Endothelial cell of umbilical vein (primary cell): ENCODE measurements around the gene CRTAP.

Experiments used
- EZH2 ChIP-seq: IDR thresholded peaks from 2 replicates; pipeline ENCODE4 v1.6.1; 2012; ENCODE audit warnings: borderline replicate concordance, low read depth, mild to moderate bottlenecking, moderate library complexity, low read length, inconsistent platforms; ENCODE audit not compliant: severe bottlenecking
- MYC ChIP-seq: IDR thresholded peaks from one replicate; pipeline ENCODE4 v1.6.1; 2011; ENCODE audit warnings: mild to moderate bottlenecking, low read depth, low read length
- POLR2A ChIP-seq: IDR thresholded peaks from 2 replicates; pipeline ENCODE4 v1.6.1; 2012; ENCODE audit warnings: low read depth, mild to moderate bottlenecking, control low read depth, low read length
- POLR2AphosphoS5 ChIP-seq: IDR thresholded peaks from 2 replicates; pipeline ENCODE4 v1.6.1; 2012; ENCODE audit warnings: low read depth, mild to moderate bottlenecking, control low read depth, low read length, moderate library complexity; ENCODE audit not compliant: insufficient read depth
- TF ChIP-seq, protein P1 (sequence below), 2 donors: IDR thresholded peaks; 1 replicate in 1 of 2; 2 replicates in 1 of 2; pipeline ENCODE4 v1.5.1; 2011; ENCODE audit warnings: low read length in 2 of 2, mild to moderate bottlenecking in 2 of 2, moderate library complexity in 2 of 2, control low read depth in 1 of 2, inconsistent platforms in 1 of 2, low read depth in 1 of 2; ENCODE audit not compliant: insufficient read depth in 1 of 2; ENCODE audit errors: extremely low read depth in 1 of 2

DNA sequence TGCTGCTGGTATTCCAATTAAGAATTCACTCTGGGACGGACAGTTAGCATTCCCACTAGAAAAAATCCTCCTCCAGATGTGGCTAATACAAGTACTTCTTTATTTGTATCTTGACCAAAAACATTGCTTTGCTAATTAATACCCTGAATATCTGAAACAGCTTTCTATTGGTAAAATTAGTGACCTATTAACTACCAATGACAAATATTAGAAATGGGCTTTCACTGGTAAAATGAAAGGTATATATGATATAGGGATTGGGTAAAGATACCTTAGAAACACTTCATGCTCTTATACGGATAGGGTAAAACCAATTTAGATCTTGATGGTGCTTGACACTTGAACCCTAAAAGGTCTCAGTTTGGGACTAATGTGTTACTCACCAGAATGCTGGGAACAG, 52.3 kb downstream of the CRTAP start:
- TF ChIP-seq POLR2A: no peak
- TF ChIP-seq EZH2: no peak
- TF ChIP-seq, protein P1, sequence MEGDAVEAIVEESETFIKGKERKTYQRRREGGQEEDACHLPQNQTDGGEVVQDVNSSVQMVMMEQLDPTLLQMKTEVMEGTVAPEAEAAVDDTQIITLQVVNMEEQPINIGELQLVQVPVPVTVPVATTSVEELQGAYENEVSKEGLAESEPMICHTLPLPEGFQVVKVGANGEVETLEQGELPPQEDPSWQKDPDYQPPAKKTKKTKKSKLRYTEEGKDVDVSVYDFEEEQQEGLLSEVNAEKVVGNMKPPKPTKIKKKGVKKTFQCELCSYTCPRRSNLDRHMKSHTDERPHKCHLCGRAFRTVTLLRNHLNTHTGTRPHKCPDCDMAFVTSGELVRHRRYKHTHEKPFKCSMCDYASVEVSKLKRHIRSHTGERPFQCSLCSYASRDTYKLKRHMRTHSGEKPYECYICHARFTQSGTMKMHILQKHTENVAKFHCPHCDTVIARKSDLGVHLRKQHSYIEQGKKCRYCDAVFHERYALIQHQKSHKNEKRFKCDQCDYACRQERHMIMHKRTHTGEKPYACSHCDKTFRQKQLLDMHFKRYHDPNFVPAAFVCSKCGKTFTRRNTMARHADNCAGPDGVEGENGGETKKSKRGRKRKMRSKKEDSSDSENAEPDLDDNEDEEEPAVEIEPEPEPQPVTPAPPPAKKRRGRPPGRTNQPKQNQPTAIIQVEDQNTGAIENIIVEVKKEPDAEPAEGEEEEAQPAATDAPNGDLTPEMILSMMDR (IDR thresholded peaks at IDR 0.05; ENCODE audit: extremely low read depth in 1 of 2, insufficient read depth in 1 of 2, low read depth in 1 of 2, low read length in 2 of 2): no peak
- TF ChIP-seq MYC: no peak
- no peak for TF ChIP-seq POLR2AphosphoS5
